Astrocyte (in vitro differentiated cells and primary cell): ENCODE data around the gene ADH7.

Experiments used
- CTCF ChIP-seq: IDR thresholded peaks from 2 replicates; pipeline ENCODE4 v1.5.1; 2011; ENCODE audit warnings: low read depth, mild to moderate bottlenecking, inconsistent platforms, low read length, moderate library complexity; ENCODE audit not compliant: insufficient read depth
- EZH2 ChIP-seq: IDR thresholded peaks from 2 replicates; pipeline ENCODE4 v1.6.1; 2012; ENCODE audit warnings: mild to moderate bottlenecking, low read length, inconsistent platforms; ENCODE audit not compliant: insufficient read depth

- no peak for TF ChIP-seq CTCF
- no peak for TF ChIP-seq EZH2
Observed at GRCh38 chr4:99402765-99403164, 32.4 kb downstream of the ADH7 start.
